HG03159 (cell line): ENCODE results near the gene TRIP13.
"Not testable (repeated sequence)": the region's sequence is repeated elsewhere in the genome, so short reads cannot be mapped to it uniquely, and the experiment has no call there.

Source experiments
- ATAC-seq: cut with Tn5 transposase; IDR thresholded peaks from one replicate; pipeline ENCODE4 v1.9.1; 2021; ENCODE audit warnings: mild to moderate bottlenecking, moderate library complexity; ENCODE audit not compliant: unreplicated experiment

TRIP13 gene

DNA sequence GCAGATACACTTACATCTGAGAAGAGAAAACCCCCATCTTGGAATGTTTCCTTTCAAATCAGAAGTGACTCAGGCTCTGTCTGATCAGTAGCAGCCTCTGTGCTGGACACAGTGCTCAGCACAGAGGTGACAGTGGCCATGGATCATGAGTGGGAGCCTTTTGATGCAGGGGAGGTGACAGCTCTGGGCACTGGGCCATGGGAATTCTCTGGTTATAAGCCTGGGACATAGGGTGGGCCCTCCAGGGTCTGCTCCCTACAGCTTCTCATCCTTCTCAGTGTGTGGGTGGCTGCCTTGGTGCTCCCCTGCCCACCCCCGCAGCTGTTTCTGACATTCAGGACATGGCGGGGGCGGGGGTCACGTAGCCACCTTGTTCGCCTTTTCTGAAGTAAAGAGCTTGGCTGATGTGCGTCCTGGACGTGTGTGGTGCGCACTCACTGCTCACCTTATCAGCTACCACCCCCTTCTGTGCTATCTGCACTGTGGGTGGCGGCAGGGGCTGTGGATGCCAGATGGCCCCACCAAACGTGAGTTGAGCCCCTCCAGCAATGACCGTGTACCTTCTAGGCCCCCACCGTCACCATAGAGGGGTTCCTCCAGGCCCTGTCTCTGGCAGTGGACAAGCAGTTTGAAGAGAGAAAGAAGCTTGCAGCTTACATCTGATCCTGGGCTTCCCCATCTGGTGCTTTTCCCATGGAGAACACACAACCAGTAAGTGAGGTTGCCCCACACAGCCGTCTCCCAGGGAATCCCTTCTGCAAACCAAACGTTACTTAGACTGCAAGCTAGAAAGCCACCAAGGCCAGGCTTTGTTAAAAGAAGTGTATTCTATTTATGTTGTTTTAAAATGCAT is 24.0 kb downstream of the TRIP13 start:
- ATAC-seq: no peak

DNA sequence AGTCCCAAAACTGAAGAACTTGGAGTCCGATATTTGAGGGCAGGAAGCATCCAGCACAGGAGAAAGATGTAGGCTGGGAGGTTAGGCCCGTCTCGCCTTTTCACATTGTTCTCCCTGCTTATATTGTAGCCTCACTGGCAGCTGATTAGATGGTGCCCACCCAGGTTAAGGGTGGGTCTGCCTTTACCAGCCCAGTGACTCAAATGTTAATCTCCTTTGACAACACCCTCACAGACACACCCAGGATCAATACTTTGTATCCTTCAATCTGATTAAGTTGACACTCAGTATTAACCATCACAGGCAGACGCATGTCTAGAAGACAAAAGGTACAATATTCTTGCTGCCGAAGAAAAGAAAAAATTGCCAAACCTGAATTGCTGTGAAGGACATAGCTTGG is 26.0 kb downstream of the TRIP13 start:
- not testable (repeated sequence) for ATAC-seq

DNA sequence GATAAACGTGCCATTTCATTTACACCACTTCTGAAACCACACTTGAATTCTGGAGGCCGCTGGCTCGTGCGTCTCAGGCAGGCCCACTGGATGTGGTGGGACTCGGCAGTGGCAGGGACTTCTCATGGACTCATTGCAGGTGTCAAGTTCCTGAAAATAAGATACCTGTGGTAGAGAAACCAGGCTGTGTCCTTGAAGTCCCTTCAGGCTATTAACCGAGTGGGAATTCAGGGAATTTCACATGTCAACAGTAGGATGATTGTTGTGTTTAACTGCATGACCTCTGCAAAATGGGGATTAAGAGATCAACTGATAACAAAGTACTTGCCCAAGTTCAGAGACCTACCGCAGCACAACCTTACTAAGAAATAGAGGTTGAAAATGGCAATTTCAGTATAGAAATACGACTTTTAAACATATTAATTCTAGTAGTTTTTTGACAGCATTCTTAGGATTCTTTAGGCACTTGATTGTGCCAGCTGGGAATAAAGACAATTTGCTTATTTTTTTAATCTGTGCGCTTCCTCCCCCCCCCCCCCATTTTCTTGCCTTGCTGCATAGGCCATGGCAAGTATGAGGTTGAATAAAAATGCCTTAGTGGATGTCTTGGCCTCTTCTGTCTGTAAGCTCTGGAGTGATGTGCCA is 26.8 kb downstream of the TRIP13 start:
- ATAC-seq: no peak

DNA sequence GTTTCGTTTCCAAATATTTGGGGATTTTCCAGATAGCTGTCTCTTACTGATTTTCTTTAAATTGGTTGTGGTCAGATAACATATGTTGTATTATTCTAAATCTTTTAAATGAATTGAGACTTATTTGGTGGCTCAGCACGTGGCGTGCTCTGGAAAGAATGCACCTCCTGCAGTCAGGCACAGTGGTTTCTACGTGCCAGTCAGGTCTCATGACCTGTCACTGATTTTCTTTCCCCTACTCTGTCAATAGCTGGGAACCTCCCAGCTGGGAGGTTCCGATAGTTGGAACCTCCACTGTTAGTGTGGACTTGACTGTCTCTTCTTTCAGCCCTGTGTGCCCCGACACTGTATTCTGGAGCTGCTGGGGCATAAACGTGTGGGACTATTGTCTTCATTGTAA is 27.6 kb downstream of the TRIP13 start:
- no peak for ATAC-seq

DNA sequence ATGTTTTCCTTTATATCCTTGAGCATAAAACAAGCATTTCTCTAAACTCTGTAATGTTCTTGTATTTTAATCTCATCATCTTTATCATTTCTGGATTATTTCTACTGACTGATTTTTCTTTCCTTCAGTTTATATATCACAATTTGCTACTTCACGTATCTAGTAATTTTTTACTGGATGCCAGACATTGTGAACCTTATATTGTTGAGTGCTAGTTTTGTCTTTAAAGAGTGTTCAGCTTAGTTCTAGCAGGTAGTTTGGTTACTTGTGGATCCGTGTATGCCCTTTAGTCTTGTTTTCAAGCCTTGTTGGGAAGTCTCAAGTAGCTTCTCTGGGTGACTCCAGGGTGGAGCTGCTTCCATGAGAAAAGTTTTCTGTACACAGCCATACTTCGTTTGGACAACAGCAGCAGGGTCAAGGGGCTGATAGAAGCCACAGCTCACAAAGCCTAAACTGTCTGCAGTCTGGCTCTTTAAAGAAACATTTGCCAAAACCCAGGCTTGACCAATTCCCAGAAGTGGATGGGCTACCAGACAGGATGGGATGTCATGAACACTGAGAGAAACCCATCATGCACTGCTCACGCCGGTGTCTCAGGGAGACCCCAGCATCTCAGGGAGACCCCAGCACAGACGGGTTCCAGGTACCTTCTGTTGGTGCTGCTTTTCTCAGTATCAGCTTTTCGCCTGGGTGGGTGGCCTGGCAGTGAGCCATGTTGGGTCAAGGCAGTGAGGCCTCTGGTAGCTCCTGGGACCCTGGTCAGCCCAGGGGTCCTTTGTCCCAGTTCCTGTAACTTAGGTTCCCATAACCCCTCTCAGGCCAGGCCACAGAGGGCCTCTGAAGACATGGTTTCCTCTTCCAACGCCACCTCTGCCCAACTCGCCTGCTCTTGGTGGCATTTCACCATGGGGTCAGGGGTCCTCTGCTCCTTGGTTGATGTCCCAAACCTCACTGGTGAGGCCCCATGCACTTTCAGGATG is 29.1 kb downstream of the TRIP13 start:
- ATAC-seq: no peak

DNA sequence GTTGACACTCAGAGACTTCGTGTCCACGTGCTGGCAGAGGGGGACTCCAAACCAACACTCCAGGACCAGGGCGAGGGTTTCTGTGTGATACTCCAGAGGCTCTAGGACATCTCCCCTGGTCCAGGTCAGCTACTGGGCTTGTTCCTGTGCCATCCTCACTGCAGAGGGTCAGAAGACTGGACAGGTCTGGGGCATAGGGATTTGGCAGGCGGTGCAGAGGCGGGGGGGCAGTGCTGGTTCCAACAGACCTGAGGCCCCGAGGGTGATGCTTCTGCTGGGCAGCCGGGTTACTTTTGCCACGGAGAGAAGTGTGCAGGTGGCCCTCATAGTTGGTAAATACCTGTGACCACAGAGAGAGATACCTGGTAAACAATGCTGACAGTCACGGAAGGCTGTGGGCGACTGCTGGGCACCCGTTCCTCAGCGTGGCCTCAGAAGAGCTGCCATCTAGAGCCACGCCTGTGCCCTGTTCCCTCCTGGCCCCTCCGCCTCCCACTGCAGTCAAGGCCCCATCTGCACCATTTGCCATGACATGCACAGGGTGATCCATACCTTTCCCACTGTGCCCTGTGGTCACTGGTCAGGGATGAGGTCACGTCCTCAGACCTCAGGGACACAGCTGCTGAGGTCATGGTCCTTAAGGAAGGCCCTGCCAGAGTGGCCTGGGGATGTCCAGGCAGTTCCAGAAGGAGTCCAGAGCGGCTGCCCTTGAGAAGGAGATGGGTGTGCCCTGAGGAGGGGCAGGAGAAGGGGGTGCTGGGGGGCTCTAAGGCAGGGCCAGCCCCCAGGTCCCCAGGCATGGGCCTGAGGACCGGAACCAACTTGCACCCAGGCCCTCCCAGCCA is 30.0 kb downstream of the TRIP13 start:
- no peak for ATAC-seq

DNA sequence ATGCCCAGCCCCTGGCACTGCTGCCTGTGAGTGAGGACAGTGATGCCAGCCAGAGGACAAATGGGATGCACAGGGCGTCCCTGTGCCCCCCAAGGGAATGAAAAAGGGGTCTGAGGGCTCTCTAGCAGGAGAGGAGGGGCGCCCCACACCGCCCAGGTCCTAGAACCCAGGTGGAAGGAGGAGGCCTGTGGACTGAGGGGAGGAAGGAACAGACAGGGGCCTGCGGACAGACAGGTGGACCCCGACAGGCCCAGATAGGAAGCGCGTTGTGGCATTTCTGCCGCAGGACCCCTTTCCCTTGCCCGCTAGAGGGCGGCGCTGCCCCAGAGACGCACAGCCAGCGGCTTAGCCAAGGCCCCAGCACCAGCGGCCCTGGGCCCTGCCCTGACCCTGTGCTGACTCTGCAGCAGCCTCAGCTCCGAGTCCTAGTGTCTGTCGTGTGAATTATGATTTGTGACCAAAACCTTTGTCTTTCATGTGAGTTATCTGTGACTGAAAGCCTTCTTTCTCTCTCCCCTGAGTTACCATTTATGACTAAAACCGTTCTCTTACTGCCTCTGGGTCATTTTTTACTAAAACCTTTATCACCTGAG is 30.7 kb downstream of the TRIP13 start:
- ATAC-seq: peak; percentile 69

DNA sequence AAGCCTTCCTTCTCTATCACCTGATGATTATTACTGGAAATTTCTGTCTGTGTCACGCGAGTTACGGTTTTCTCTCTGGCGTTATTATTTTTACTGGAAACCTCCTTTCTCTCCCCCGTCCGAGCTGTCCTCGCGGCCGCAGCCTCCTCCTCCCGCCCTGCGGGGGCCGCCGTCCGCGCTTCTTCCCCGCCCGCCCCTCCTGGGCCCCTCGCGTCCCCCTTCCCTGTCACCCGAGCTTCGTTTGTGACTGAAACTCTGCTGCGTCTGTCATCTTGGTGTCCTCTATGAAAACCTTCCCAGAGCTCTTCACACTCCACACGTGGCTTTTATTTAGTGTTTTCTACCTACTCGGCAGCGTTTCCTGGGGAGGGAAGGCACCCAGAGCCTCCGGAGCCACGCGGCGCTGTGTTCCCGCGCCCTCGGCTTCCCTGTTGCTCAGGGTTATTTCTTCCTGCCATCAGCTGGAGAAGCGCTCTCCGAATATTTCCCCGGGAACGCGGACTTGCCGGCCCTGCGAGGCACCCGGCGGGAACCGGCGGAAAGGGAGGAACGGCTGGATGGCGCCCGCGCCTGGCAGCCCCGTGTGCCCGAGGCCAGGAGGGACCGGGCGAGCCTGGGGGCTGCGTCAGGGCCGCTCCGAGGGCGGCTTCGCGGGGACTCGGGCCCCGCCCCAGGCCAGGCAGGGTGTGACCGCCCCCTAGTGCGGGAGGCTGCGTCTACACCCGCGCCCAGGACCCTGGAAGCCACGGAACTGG is 33.9 kb downstream of the TRIP13 start:
- no peak for ATAC-seq

DNA sequence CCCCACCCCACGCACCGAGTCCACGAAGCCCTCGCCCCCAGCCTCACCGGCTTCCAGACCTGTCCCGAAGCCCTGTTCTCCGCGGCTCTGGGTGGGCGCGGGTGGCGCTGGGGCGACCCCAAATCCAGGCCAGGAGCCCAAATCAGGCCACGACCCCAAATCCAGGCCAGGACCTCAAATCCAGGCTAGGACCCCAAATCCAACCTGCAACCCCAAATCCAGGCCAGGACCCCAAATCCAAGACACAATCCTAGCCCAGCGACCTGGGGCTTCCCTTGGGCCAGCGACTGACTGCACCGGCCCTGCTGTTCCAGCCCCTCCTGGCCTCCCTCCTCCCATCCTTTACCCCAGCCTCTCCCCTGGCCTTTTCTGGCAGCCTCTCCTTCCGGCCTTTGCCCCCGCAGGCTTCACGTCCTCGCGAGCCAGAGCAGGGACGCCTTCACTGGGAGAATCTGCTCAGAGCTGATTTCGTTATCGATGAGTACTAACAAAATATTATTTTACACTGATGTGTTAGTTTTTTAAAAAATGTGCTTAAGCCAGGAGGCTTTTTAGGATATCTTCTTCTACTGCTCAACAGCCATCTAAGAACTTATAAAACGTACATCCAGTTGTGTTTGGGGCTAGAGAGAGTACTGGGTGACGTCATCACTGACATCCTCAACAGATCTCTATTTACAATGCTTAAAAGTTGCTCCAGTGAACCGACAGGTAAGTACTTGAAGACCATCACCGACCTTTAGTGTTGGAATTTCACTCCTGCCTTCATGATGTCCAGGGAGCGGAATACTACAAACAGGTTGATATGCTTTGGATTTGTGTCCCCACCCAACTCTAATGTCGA is 34.7 kb downstream of the TRIP13 start:
- no peak for ATAC-seq

DNA sequence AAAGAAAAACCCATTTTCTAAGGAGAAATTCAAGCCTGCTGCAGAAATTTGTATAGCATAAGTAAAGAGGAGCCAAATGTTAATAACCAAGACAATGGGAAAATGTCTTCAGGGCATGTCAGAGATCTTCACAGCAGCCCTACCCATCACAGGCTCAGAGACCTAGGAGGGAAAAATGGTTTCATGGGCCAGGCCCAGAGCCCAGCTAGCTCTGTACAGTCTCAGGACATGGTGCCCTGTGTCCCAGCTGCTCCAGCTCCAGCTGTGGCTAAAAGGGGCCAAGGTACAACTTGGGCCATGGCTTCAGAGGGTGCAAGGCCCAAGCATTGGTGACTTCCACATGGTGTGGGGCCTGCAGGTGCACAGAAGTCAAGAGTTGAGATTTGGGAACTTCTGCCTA is 36.5 kb downstream of the TRIP13 start:
- ATAC-seq: not testable (repeated sequence)

DNA sequence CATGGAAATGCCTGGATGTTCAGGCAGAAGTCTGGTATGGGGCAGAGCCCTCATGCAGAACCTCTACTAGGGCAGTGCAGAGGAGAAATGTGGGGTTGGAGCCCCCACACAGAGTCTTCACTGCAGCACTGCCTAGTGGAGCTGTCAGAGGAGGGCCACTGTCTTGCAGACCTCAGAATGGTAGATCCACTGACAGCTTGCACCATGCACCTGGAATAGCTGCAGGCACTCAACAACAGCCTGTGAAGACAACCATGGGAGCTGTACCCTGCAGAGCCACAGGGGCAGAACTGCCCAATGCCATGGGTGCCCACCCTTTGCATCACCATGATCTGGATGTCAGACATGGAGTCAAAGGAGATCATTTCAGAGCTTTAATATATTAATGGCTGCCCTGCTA is 36.9 kb downstream of the TRIP13 start:
- ATAC-seq: no peak

DNA sequence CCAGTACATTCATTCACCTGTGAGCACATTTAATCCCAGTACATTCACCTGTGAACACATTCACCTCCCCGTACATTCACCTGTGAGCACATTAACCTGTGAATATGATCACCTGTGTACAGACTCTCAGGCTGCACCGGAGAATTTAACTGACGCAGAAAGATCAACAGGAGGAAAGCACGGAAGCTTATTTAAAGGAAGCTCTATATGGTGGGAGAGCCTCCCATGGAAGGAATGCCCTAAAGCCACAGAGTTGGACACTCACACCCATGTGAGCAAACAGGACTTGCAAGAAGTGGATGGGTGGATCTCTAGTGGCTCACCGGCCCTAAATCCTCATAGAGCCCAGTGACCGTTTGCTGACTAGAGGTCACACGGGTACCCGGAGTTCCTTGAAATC is 38.2 kb downstream of the TRIP13 start:
- ATAC-seq: no peak

DNA sequence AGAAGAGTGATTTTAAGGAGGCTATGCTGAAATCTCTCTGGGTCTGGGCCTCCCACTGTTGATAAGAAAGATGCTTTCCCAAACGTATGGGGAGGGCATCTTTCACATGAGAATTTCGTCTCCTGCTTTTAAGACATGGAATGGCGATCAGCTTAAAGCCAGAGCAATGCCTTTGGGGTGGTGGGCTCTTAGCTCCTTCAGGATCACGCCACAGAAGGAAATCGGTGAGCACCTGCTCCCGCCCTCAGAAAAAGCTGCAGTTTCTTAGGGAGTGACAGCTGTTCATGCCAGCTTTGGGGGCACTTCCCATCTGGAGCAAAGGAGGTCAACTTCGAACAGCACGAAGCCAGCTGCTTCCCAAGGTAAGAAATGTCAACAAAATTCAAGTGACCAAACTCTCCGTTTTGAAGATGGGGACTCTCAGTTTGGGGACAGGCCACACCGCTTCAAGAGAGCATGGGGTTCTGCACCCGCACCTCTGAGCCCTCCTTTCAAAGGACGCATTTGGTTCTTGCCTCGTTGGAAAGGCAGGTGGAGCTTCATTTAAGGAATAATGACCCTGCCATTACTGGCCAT is 39.0 kb downstream of the TRIP13 start:
- ATAC-seq: no peak

DNA sequence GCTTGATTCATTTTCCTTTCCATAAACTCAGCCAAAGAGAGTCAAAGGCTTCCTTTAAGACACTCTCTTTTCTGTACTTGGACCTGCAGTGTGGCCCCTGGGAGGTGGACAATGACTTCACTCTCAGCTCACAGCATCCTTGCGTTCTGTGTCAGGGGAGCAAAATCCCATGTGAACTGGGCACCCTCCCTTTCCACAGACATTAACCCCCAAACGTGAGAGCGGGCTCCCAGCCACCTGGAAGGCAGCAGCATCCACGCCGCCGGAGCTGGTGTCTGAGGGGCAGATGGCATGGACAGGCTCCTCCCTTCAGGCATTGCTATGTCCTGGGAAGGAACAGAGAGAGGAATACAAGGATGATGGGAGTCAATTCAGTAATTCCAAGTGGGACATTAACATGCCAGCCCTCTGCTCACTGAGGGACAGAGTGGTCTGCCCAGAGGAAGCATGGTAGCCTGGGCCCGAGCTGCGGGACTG is 39.5 kb downstream of the TRIP13 start:
- ATAC-seq: no peak

DNA sequence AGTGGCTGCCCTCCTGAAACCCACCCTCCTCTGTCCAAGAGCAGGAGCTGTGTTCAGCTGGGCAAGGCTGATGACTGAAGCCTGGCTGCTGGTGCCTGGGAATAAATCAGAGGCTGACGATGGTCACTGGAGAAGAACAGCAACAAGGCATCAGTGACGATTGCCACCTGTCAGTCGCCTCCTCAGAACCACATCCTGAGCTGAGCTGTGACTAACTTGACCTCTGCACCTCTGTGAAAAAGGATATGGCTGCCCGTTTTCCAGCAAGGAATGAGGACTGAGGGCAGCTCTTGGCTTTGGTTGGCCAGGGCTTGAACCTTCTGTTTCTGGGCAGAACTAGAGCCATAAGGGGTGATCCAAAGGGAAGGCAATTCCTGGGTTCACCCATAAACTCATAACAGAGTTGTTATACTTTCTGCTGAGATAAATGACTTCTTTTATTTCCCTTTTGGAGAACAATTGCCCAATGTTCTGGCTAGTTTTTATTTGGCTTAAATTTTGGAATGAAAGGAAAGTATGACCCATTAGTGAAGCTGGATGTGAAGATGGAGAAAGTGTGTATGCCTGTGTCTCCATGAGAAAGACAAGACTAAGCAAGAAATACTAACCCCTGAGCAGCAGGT is 40.1 kb downstream of the TRIP13 start:
- no peak for ATAC-seq

DNA sequence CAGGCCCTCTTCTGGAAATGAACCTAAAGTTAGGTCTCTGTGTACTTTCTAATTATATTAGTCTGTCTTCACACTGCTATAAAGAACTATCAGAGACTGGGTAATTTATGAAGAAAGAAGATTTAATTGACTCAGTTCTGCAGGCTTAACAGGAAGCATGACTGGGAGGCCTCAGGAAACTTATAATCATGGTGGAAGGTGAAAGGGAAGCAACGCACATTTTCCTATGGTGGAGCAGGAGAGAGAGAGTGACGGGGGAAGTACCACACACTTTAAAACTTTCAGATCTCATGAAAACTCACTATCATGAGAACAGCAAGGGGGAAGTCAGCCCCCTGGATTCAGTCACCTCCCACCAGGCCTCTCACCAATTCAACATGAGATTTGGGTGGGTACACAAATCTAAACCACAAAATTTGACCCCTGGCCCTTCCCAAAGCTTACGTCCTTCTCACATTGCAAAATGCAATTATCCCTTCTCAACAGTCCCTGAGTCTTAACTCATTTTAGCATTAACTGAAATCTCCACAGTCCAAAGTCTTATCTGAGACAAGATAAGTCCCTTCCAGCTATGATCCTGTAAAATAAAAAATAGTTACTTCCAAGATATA is 40.7 kb downstream of the TRIP13 start:
- ATAC-seq: no peak

DNA sequence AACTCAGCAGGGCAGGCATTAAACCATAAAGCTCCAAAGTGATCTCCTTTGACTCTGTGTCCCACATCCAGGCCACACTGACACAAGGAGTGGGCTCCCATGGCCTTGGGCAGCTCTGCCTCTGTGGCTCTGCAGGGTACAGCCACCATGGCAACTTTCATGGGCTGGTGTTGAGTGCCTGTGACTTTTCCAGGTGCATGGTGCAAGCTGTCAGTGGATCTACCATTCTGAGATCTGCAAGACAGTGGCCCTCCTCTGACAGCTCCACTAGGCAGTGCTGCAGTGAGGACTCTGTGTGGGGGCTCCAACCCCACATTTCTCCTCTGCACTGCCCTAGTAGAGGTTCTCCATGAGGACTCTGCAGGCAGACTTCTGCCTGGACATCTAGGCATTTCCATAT is 41.3 kb downstream of the TRIP13 start:
- not testable (repeated sequence) for ATAC-seq
